Measurements from ENCODE around the gene ATP6V1D. TPM values are rescaled to one million over a fixed set of nuclear protein-coding genes. Genes with fewer than 3 reads are reported as not detected.

ATP6V1D gene
- 59.1 and 78.8 TPM in 2 replicates for polyA plus RNA-seq (2014; cell fraction: cytosol; rRNA removed)
- polyA plus RNA-seq (2014; cell fraction: nucleus; rRNA removed), result 35.5 and 48.6 TPM in 2 replicates

DNA sequence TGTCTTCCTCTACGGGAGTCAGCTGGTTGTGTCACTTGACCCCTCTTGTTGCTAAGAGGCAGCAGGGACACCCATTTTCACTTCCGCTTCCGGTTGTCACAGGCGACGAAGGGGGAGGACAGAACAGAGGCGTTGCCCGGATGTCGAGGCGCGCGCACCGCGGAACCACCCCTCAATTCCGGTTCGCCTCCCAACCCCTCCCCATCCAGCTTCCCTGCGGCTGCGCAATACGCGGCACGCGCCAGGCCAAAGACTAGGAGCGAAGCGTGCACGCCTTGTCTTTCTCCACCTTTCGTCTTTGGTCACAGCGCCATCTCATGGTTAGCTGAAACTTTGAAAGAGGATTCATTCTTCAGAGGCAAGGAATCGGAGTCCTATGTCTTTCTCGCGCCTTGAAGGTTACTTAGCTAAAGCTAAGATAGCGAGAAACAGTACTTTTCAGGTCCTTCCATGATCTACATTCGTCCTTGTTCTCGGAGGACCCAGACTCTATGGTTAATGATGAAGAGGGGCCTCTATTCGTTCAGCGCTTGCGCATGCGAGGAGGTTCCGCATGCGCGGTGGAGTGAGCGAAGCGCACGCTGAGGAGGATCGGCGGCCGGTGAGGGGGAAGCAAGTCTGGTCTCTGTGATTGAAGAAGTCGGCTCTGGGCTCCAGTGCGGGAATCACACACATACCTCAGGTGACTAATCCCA, at the start of gene ATP6V1D, which contains the start of gene EIF2S1:
Gene ATP6V1D, minus strand, starts transcription at position 30 of the 695 bp plus-strand sequence. CDS start 106 bp downstream, outside the sequence.
Gene EIF2S1, plus strand, starts transcription at position 554 of the 695 bp plus-strand sequence. CDS start 4,440 bp downstream, outside the sequence.
- peak; percentile 98 for DNase-seq (ENCODE audit: low spot score)

DNA sequence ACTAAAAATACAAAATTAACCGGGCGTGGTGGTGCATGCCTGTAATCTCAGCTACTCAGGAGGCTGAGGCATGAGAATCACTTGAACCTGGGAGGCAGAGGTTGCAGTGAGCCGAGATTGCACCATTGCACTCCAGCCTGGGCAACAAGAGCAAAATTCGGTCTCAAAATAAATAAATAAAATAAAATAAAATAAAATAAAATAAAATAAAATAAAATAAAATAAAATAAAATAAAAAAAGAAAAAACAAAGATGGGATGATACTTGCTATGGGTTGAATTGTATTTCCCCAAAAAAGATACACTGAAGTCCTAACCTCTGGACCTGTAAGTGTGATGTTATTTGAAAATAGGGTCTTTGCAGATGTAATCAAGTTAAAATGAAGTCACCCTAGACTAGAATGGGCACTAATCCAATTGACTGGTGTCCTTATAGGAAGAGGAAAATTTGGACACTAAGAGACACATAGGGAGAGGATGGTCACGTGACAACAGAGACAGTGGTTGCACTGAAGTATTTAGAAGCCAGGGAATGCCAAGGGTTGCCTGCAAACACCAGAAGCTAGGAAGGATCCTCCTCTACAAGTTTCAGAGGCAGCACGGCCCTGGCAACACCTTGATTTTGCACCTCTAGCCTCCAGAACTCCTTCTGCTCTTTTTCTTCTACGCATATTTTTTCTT, 48.7 kb upstream of the ATP6V1D start:
- peak; percentile 16 for DNase-seq (ENCODE audit: low spot score)

DNA sequence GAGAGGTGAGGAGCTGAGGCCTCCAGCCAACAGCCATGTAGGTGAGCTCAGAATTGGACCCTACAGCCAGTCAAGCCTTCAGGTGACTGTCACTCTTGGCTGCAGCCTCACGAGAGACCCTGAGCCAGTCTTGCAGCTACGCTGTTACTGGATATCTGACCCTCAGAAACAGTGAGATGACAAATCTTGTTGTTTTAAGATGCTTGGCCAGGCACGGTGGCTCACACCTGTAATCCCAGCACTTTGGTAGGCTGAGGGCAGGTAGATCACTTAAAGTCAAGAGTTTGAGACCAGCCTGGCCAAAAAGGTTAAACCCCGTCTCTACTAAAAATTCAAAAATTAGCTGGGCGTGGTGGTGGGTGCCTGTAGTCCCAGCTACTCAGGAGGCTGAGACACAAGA, 46.2 kb upstream of the ATP6V1D start:
- DNase-seq (ENCODE audit: low spot score), result no peak

DNA sequence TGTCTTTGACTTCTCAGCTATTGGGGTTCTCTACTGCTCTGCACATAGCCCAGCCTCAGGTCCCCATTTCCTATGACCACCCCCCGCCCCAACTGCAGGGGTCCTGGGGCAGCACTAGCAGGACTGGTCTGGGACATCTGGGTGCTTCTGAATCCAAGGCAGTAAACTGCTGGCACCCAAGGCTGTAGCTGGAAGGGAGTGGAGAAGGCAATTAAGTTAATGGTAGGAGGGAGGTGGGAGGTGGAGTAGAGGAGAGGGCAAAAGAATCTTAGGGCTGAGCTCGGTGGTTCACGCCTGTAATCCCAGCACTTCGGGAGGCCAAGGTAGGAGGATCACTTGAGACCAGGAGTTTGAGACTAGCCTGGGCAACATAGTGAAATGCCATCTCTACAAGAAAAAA, 40.8 kb upstream of the ATP6V1D start:
- no peak for DNase-seq (ENCODE audit: low spot score)

DNA sequence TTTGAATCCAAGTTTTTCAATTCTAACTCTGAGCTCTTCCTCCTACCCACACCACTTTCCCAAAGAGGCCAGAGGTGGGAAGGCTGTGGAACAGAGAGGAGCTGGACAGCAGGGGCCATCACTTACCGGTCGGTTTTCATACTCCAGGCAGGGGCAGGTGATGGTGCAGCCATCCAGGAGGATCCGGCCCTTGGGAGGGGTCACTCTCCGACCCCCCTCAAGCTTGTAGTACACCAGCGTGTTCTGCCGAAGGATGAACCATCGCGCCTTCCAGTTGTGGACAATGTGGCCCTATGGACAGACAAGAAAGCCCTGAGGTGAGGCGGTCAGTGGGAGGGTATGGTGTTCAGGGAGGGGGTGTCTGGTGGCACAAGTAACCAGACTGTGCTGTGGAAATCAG, 37.9 kb upstream of the ATP6V1D start:
- no peak for DNase-seq (ENCODE audit: low spot score)

DNA sequence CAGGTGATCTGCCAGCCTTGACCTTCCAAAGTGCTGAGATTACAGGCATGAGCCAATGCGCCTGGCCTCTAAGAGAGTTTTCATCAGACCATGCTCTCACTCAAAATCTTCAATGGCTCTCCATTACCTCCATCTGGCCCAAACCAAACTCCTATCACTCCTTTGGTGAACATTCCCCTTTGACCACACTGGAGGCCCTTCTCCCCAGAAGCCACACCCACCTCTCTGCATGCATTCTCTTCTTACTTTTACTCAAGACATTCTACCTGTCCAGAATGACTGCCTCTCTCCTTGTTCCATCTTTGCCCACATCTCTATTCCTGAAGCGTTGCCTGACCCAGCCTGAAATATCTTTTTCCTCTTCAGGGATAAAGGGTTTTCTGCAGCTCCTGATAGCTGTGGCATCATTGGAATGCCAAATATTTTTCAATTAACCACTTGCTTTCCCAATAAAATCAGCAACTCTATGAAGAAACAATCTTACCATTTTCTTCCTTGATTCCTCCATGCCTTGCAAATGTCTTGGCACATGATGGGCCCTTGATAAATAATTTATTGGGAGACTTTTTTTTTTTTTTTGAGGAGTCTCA, 36.9 kb upstream of the ATP6V1D start:
- no peak for DNase-seq (ENCODE audit: low spot score)

DNA sequence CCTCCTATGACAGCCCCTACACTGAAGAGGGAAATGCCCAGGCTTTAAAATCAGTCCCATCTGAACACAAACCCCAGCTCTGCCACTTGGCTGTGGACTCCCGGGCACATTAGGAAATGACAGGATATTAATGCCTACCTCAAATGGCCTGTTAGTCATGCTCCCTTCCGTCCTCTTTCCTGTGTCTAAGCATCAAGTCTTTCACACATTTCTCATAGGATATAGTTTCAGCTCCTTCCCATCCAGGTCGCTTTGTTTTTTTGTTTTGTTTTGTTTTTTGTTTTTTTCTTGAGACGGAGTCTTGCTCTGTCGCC, 36.2 kb upstream of the ATP6V1D start:
- DNase-seq (ENCODE audit: low spot score), result no peak

DNA sequence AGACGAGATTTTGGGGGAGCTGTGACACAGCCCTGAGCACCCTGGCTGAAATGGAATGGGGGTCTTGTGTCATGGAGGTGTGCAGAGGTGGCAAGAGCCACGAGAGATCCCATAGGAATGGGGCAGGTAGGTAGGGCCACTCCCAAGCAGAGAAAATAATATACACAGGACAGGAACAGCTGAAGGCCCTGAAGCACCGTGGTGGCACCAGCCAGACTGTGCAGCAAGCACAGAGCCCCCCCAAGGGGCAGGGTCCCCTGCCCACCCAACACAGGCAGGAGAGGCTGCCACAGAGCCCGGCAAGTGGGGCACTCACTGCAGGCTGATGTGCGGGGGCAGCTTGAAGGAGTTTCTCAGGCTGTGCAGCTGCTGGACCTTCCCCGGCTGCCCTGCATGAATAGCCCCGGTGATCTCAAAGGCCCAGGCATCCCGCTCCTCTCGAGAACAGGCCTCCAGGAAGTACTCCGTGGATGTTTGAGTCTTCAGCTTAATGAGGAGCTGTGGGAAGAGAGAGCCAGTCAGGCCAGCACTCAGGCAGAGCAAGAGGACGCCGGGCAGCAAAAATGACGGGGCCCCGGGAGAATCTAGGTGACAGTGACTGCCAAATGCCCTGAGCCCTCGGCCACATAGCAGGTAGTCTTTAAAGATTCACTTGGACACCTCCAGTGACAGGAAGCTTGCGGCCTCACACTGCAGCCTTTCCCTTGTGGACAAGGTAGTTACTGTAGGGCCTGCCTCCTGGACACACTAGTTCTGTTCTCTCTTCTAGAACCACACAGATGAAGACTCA, 35.7 kb upstream of the ATP6V1D start:
- DNase-seq (ENCODE audit: low spot score), result no peak

DNA sequence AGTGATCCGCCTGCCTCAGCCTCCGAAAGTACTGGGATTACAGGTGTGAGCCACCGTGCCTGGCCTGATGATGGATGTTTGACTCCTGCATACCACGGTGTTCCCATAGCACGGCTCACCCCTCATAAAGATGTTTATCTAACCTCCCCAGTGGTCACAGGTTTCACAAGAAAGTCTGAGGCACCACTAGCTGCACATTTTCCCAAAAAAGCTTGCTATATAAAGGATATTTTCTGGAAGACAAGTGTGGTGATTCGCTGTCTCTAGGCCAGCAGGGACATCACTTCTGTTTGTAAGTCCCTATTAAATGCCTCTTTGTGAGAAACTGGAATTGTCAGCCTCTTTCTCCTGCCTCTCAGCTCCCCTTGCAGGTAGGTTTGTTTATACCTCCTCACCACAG, 34.1 kb upstream of the ATP6V1D start:
- DNase-seq (ENCODE audit: low spot score), result no peak

DNA sequence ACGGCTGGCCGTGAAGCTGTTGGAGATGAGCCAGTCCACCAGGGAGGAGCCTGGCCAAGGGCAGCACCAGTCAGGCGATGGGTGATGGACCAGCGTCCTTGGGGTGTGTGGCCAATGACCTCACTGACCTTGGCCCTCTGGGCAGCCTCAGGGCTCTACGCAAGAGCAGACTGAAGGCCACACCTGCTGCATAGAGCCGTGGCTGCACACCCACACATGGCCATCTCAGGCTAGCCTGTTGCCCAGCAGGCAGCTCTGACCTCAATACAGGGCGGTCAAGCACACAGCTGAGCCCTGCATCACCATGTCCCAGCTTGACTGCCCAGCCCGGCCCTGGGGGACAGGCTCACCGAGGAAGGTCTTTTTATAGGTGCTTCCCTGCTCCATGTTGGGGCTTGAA, 33.2 kb upstream of the ATP6V1D start:
- DNase-seq (ENCODE audit: low spot score), result no peak

DNA sequence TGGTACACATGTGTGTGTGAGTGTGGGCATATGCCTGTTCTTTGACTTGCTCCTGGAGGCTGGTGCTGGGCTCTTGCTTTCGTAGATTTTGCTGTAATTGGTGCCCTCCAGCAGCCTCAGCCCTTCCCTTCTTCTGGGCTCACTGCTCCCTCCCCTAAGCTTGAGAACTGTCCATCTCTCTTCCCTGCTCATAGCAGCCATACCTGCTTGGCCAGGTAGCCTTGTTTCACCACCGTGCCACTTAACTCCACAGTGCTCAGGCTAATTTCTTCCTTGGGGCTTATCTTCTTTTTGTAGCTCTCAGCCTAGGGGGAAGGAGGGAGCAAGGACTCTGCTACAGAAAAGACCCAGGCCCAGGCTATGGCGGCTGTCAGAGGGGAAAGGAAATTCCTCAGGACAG, 32.5 kb upstream of the ATP6V1D start:
- no peak for DNase-seq (ENCODE audit: low spot score)

DNA sequence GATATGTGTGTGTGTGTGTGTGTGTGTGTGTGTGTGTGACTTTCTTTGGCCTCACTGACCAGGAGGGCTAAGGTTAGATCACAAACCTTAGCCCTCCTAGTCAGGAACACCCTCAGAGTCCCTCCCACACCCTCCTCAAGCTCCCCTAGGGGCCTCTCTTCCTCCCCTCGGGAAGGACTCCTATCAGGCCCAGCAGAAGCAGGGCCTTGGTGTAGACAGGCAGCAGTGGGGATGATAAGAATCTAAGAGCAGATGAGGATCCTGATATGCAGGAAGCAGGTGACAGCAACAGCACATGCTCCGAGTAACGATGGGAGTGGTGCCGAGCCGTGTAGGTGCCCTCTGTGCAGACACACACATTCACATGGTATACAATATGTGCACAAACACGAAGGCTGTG, 31.7 kb upstream of the ATP6V1D start:
- DNase-seq (ENCODE audit: low spot score), result peak; percentile 43

DNA sequence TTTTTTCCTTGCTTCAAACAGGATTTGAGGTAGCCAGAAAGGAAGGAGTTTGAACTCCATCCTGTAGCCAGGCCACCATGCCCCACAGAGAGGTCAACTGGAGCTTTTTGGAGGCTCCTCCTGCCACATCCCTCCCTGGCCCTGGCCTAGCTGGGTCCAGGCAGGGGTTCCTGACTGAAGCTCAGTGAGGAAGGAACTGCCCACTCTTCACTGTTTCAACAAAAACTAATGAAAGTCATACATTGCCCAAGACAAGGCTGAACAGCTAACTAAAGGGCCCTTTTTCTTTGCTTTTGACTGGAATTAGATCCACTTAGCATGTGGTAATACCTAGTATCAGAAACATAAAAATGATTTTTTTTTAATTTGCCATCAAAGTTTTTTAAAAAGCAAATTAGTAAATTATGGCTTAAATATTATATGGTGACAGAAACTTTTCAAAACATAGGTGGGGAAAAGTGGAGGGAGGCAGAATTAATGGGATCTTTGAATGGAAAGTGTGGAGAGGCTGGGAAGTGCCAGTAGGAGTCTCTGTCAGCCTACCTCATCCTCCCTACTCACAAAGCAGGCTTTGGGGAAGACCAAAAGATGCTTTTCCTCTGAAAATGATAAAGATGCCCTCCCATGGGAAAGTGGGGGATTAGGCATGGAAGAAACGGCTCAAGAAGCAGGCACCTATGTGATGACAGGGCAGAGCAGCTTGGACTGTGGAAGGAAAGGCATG, 30.4 kb upstream of the ATP6V1D start:
- DNase-seq (ENCODE audit: low spot score), result no peak

DNA sequence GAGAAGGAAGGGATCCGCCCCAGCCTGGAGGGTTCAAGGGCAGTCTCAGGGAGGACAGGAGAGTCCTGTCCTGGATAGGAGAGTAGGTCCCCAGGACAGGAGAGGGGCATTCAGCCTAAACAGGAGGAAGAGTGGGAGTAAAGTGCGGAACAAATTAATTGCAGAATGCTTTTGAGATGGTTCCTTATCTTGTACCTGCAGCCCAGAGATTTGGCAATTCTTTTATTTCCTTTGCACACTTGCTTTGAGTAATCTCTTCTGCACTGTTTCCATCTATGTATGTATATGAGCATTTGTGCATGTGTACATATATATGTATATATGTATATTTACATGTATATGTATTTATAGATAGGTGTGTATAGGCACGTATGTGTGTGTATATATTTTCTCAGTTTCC, 29.7 kb upstream of the ATP6V1D start:
- DNase-seq (ENCODE audit: low spot score), result no peak

DNA sequence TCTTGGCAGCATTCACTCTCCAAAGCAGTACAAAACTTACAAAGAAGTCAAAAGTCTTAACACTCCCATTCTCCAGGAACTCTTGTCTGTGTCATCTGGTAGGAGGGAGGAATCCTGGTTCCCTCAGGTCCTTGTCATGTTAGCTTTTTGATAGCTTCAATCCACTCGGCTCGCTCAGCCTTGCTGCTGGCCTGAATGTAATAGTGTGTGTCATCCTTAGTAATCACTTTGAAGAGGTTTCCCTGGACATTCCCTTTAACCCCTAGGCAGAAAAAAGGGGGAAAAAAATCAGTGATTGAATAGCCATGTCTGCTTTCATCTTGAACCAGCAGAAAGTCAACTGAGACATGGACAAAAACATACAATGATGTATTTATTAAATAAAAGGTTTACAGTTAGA, 27.6 kb upstream of the ATP6V1D start:
- DNase-seq (ENCODE audit: low spot score), result no peak

DNA sequence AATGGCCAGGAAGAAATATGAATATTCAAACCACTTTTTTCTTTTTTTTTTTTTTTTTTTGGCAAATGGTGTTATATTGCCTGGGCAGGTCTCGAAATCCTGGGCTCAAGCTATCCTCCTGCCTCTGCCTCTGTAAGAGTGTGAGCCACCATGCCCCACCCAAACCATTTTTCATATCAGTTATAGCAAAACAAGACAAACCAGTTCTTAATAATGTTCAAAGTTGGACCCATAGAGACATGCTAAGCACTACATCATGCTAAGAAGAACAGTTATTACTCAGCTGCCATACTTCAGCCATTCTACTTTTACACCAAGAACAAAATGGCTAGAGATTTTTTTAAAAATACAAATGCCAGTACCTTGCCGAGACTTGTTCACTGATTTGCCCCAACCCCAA, 26.0 kb upstream of the ATP6V1D start:
- DNase-seq (ENCODE audit: low spot score), result no peak

DNA sequence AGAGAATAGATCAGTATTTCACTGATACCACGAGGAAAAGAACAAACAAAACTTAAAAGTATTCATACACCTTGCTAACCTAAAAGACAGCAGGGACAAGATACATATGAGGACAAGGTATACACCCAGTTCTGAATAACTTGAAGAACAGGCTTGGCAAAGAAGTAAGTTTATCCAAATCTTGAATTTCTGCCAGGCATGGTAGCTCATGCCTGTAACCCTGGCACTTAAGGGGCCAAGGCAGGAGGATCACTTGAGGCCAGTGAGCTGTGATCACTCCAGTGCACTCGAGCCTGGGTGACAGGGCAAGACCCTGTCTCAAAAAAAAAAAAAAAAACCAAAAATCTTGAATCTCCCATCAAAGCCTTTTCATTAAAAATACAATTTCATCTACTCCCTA, 25.5 kb upstream of the ATP6V1D start:
- no peak for DNase-seq (ENCODE audit: low spot score)

DNA sequence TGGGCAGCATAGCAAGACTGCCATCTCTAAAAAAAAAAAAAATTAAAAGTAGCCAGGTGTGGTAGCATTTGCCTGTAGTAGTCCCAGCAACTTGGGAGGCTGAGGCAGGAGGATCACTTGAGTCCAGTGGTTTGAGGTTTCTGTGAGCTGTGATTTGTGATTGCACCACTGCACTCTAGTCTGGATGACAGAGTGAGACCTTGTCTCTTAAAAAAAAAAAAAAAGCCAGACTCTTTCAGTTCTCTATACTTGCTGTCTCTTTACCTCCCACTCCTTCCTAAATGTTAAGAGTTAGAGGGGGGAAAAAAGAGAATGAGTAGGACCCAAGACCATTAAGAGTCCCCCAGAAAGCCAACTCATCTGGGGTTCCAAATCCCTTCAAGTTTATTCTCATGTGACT, 18.3 kb upstream of the ATP6V1D start:
- DNase-seq (ENCODE audit: low spot score), result no peak

DNA sequence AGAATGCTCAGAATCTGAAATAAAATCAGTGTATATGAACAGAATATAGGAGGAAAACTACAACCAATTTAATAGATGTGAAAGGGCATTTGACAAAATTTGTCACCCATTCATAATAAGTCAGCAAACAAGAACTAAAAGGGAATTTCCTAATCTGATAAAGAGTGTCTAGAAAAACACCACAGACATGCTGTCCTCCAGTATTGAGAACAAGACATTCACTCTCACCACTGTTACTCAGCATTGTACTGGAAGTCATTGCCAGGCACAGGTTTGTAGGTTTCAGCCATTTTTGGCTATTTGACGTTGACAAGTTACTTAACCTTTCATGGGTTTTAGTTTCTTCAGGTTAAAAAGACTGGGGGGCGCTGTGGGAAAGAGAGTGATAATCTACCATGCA, 13.7 kb upstream of the ATP6V1D start:
- DNase-seq (ENCODE audit: low spot score), result no peak

DNA sequence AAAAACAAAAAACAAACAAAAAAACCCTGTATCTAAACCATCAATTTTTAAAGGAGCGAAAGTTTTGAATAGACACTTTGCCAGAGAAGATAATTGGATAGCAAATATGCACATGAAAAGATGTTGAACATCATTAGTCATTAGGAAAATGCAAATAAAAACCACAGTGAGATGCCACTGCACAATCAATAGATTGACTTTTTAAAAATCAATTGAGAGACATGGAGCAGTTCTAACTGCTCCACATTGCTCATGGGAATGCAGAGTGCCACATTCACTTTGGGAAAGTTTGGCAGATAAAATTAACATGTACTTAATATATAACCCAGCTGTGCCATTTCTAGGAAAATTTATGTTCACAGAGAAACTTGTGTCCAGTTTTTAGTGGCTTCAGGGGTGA, 13.2 kb upstream of the ATP6V1D start:
- no peak for DNase-seq (ENCODE audit: low spot score)
